ENCODE data around the gene INTS6.

The INTS6 gene, protein sequence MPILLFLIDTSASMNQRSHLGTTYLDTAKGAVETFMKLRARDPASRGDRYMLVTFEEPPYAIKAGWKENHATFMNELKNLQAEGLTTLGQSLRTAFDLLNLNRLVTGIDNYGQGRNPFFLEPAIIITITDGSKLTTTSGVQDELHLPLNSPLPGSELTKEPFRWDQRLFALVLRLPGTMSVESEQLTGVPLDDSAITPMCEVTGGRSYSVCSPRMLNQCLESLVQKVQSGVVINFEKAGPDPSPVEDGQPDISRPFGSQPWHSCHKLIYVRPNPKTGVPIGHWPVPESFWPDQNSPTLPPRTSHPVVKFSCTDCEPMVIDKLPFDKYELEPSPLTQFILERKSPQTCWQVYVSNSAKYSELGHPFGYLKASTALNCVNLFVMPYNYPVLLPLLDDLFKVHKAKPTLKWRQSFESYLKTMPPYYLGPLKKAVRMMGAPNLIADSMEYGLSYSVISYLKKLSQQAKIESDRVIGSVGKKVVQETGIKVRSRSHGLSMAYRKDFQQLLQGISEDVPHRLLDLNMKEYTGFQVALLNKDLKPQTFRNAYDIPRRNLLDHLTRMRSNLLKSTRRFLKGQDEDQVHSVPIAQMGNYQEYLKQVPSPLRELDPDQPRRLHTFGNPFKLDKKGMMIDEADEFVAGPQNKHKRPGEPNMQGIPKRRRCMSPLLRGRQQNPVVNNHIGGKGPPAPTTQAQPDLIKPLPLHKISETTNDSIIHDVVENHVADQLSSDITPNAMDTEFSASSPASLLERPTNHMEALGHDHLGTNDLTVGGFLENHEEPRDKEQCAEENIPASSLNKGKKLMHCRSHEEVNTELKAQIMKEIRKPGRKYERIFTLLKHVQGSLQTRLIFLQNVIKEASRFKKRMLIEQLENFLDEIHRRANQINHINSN

DNA sequence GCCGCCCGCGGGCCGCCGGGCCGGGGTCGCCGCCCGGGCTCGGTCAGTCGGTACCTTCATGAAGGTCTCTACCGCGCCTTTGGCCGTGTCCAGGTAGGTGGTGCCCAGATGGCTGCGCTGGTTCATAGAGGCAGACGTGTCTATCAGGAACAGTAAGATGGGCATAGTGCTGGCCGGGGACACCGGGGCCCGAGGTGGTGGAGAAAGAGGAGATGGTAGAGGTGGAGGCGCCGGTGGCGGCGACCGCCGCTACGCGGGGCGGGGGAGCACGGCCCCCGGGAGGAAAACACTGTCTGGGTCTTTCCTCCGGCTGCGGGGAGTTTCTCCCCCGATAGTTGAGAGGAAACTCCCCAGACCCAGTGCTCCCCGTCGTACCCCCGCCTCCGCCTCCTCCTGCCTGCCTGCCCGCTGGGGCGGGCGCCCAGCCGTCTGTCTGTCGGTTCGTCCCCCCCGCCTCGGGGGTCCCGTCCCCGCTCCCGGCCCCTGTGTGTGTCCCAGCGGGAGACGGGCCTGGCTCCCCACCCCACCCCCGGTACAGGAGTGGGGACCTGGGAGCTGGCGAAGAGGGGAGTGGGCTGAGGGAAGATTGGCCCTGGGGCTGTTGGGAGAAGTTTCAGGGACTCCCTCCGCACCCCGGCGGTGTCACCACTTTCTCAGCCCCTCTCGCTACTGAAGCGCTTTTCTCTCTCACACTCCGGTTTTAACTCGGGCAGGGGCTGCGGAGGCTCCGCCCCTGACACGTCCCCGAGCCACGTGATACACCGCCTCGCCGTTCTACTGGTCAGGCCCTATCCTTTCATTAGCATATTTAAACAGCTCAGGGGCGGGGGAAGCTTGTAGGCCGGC is at the start of gene INTS6:
Gene INTS6, minus strand, starts transcription at position 676 of the 846 bp plus-strand sequence. Its CDS starts 511 bp downstream, at position 165.
- peak; percentile 100 for DNase-seq (ENCODE audit: low read depth)
- H3K4me3 ChIP-seq (ENCODE audit: low read depth, low read length) = peak within 1 kb of the TSS; percentile 86
- TF ChIP-seq, protein P1, sequence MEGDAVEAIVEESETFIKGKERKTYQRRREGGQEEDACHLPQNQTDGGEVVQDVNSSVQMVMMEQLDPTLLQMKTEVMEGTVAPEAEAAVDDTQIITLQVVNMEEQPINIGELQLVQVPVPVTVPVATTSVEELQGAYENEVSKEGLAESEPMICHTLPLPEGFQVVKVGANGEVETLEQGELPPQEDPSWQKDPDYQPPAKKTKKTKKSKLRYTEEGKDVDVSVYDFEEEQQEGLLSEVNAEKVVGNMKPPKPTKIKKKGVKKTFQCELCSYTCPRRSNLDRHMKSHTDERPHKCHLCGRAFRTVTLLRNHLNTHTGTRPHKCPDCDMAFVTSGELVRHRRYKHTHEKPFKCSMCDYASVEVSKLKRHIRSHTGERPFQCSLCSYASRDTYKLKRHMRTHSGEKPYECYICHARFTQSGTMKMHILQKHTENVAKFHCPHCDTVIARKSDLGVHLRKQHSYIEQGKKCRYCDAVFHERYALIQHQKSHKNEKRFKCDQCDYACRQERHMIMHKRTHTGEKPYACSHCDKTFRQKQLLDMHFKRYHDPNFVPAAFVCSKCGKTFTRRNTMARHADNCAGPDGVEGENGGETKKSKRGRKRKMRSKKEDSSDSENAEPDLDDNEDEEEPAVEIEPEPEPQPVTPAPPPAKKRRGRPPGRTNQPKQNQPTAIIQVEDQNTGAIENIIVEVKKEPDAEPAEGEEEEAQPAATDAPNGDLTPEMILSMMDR (IDR thresholded peaks at IDR 0.05; ENCODE audit: insufficient read depth, low read depth, low read length, missing control alignments) = no peak

- no peak overlapping the region for H3K4me3 ChIP-seq (ENCODE audit: low read depth, low read length)
- peak; percentile 82 for DNase-seq (ENCODE audit: low read depth)
- TF ChIP-seq, protein P1 (IDR thresholded peaks at IDR 0.05; ENCODE audit: insufficient read depth, low read depth, low read length, missing control alignments) = no peak
These were observed 49.4 kb upstream of the INTS6 start for GRCh38 chr13:51502153-51502651.

GRCh38 chr13:51501592-51502152 is 48.8 kb upstream of the INTS6 start:
- TF ChIP-seq, protein P1 (IDR thresholded peaks at IDR 0.05; ENCODE audit: insufficient read depth, low read depth, low read length, missing control alignments) = no peak
- no peak overlapping the region for H3K4me3 ChIP-seq (ENCODE audit: low read depth, low read length)
- no peak for DNase-seq (ENCODE audit: low read depth)

DNA sequence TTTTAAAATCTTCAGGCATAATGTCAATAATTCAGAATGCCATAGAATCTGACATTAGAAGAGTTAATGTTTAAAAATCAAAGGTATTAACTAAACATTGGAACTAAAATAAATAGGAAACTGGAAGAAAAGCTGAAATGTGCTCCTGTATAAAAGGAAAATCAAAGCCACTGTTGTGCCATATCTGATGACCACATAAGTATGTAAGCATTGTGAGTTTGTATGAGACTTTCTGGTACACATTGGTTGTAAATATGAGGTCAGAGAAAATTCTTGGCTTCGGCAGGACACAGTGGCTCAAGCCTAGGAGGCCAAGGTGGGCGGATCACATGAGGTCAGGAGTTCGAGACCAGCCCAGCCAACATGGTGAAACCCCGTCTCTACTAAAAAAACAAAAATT is 48.3 kb upstream of the INTS6 start:
- DNase-seq (ENCODE audit: low read depth) = no peak
- TF ChIP-seq, protein P1 (IDR thresholded peaks at IDR 0.05; ENCODE audit: insufficient read depth, low read depth, low read length, missing control alignments) = no peak

GRCh38 chr13:51500687-51501086 is 47.9 kb upstream of the INTS6 start:
- TF ChIP-seq, protein P1 (IDR thresholded peaks at IDR 0.05; ENCODE audit: insufficient read depth, low read depth, low read length, missing control alignments) = no peak
- H3K4me3 ChIP-seq (ENCODE audit: low read depth, low read length) = no peak overlapping the region
- no peak for DNase-seq (ENCODE audit: low read depth)

More for the DNA sequence above, 48.3 kb upstream of the INTS6 start:
- H3K4me3 ChIP-seq (ENCODE audit: low read depth, low read length) = no peak overlapping the region

GRCh38 chr13:51499841-51500240 is 47.0 kb upstream of the INTS6 start:
- no peak overlapping the region for H3K4me3 ChIP-seq (ENCODE audit: low read depth, low read length)
- DNase-seq (ENCODE audit: low read depth) = no peak
- TF ChIP-seq, protein P1 (IDR thresholded peaks at IDR 0.05; ENCODE audit: insufficient read depth, low read depth, low read length, missing control alignments) = no peak

All from GM12865 (cell line).